Breast epithelium (tissue), 3 donors: Measurements from ENCODE around the gene FAT1.

Experiments
- CTCF ChIP-seq, 3 donors: fragments of 450-650 bp; IDR thresholded peaks; one replicate each; pipeline ENCODE4 v1.5.1; 2016 to 2017; ENCODE audit warnings: antibody characterized with exemption in 3 of 3, mild to moderate bottlenecking in 3 of 3, moderate library complexity in 3 of 3
- POLR2A ChIP-seq: fragments of 450-650 bp; IDR thresholded peaks from one replicate; pipeline ENCODE4 v1.6.1; 2016; ENCODE audit warnings: antibody characterized with exemption, mild to moderate bottlenecking, moderate library complexity

- TF ChIP-seq CTCF (IDR thresholded peaks at IDR 0.05) = no peak
- no peak for TF ChIP-seq POLR2A
Measured at GRCh38 chr4:186653969-186654368, 69.7 kb downstream of the FAT1 start.
